ENCODE measurements around the gene VPS8.

Gene VPS8

GRCh38 chr3:185093116-185093515 lies 281.1 kb downstream of the VPS8 start:
- no peak for DNase-seq (ENCODE audit: low read depth)

- no peak for DNase-seq (ENCODE audit: low read depth)
Measured at GRCh38 chr3:185094697-185095096, 282.7 kb downstream of the VPS8 start.

Data from activated T-cell treated with anti-CD3 and anti-CD28 coated beads for 1 hour (primary cell).